GM10266 (cell line): ENCODE data around the gene CCNJL.

Experiments
- DNase-seq: peaks from one replicate; pipeline ENCODE4 v3.0.0; 2012; ENCODE audit errors: extremely low spot score
- TF ChIP-seq, protein P1 (sequence below): IDR thresholded peaks from 2 replicates; pipeline ENCODE4 v1.5.1; 2012; ENCODE audit warnings: mild to moderate bottlenecking, low read depth; ENCODE audit not compliant: control insufficient read depth, insufficient read depth; ENCODE audit errors: missing control alignments

The CCNJL gene

GRCh38 chr5:160266044-160266443, 46.3 kb downstream of the CCNJL start:
- TF ChIP-seq, protein P1, sequence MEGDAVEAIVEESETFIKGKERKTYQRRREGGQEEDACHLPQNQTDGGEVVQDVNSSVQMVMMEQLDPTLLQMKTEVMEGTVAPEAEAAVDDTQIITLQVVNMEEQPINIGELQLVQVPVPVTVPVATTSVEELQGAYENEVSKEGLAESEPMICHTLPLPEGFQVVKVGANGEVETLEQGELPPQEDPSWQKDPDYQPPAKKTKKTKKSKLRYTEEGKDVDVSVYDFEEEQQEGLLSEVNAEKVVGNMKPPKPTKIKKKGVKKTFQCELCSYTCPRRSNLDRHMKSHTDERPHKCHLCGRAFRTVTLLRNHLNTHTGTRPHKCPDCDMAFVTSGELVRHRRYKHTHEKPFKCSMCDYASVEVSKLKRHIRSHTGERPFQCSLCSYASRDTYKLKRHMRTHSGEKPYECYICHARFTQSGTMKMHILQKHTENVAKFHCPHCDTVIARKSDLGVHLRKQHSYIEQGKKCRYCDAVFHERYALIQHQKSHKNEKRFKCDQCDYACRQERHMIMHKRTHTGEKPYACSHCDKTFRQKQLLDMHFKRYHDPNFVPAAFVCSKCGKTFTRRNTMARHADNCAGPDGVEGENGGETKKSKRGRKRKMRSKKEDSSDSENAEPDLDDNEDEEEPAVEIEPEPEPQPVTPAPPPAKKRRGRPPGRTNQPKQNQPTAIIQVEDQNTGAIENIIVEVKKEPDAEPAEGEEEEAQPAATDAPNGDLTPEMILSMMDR: no peak
- DNase-seq: no peak

DNA sequence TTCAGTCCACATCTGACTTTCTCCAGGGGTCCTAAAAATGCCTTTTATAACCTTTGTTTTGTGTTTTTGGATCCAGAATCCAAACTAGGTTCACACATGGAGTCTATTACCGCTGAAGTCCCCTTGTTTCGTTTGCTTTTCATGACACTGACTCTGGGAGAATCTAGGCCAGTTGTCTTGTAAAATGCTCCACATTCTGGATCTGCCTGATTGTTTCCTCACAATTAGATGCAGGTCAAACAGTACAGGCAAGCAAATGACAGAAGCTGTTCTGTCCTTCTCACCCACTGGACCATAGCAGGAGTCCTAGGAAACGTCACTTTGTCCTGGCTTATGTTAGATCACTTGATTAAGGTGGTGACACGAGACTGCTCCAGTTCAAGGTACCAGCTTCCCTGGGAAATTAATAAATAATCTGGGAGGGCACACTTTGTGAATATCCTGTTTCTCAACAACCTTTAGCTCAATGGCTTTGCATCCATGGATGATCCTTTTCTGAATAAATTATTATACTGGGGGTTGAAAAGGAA, 49.0 kb downstream of the CCNJL start:
- TF ChIP-seq, protein P1: no peak
- no peak for DNase-seq

DNA sequence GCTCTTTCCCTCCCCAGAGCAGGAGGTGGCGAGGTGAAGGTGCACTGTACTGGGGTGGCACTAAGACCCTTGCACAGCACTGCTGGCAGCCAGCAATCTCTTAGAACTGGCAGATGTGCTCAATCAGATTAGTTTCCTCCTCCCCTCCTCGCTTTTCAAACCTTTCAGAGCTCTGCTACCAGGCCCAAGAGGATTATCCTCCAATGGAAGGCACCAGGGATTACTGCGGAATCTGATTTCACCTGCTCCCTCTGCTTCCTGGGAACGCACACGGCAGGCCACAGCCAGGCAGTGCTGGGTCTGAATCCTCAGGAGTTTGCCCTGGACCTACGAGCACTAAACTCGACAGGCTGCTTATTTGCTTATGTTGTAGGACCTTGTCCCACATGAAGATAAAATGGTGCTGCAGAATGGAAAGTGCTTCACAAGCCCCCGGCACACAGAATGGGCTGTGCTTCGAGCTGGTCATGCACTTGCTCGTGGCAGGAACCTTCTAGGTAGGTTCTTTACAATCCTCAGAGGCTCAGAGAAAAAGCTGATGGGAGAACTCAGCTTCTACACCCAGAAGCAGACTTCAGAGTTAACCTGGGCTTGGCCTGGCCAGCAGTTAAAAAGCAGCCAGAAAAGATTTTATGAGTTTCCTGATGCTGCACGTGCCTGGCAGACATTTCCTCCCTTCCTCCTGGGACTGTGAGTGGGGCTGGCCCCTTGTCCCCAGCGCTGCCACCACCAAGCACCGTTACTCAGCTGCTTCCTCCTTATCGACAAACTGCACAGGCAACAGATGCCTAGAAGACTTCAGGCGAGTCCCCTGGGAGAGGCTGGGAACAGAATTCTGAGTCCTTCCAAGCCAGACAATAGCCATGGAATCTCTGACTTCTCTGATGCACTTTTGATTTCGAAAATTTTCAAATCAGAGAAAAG, 50.0 kb downstream of the CCNJL start:
- DNase-seq: no peak
- TF ChIP-seq, protein P1: no peak

DNA sequence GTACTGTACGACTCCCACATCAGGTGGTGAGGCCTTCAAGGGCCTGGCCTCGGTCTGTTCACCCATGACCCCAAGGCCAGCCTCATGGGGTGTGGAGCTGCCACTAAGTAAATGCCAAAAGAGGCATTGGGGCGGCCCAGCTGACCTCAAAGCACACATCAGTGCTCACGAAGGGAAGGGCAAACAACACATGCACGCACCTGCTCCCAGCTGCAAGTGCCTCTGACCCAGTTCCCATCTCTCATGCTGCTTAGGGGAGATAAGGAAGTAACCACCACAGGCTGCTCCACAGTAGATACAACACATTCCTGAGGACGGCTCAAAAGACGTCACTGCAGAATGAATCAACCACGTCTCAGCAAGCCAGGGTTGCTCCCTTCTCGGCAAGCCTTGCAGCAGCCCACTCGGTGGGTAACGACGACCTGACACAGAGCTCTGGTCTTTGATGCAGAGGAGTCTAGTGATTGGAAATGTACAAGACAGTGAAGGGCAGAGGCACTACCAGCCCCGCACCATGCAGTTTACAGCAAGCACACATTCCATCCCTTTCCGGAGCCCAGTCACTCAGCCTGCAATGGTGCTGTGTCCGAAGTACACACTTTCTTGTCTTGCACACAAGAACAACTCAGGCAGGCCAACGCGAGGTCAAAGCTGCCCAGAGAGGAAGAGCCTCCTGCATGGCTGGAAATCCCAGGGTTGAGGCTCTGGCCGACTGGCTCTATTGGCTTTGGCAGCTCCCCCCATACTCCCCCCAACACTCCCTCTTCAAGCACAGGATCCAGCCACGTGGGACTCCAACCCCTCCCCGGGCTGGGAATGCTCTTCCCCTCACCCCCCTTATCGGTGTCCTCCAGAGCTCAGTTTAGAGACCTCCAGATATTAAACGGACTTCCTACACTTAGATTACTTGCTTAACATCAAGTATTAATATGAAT, 51.2 kb downstream of the CCNJL start:
- no peak for DNase-seq

DNA sequence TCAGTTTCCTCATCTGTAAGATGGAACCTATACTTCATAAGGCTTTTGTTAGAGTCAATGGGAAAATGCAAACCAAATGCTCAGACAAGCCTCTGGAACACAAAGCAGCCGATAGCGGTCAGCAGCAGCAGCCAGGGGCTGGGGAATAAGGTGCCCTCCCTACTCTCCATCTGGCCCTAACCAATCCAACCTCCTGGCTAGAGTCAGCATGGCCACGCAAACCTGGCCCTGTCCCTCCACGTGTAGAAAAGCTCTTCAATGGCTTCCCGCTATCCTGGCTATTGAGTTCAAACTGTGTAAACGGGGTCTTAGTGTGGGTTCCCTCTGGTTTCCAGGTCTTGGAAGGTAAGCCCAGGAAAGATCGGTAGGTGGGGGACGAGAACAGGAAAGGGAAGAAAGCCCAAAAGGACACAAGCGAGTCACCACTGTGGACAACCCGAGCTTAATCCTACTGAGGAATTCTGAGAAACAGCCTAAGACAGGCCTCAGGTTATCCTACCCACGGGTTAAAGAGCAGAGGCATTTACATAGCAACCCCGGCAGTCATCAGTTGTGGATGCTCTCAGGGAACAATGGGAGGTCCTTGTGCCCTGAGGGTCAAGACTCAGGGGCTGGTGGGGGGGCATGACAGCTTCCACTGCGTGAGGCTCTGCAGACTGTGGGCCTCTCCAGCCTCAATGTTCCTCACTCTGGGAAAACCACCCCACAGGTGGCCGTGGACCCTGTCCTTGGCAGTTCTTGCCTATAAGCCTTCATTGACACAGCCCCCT, 52.2 kb downstream of the CCNJL start:
- TF ChIP-seq, protein P1: no peak
- DNase-seq: no peak

More for the DNA sequence above, 51.2 kb downstream of the CCNJL start:
- TF ChIP-seq, protein P1: no peak

- TF ChIP-seq, protein P1: no peak
- DNase-seq: no peak
Measured at GRCh38 chr5:160259341-160259740, 53.0 kb downstream of the CCNJL start.
